Stromal cell of bone marrow (primary cell): ENCODE data around the gene ZNF335.

ENCODE experiments used
- DNase-seq: peaks from one replicate; pipeline ENCODE4 v3.0.0-alpha.2; 2012; ENCODE audit warnings: low read depth

The ZNF335 gene

GRCh38 chr20:45951925-45952834 lies 19.8 kb downstream of the ZNF335 start:
- DNase-seq = no peak

GRCh38 chr20:45950330-45950646 lies 21.7 kb downstream of the ZNF335 start:
- no peak for DNase-seq

GRCh38 chr20:45949542-45950329 lies 22.3 kb downstream of the ZNF335 start:
- no peak for DNase-seq

- no peak for DNase-seq
These were observed 23.1 kb downstream of the ZNF335 start for GRCh38 chr20:45948742-45949541.

- DNase-seq = no peak
These were observed 23.7 kb downstream of the ZNF335 start for GRCh38 chr20:45948261-45948733.

GRCh38 chr20:45947110-45947866 lies 24.7 kb downstream of the ZNF335 start:
- DNase-seq = no peak

- DNase-seq = peak; percentile 77
These were observed 25.6 kb downstream of the ZNF335 start for GRCh38 chr20:45946149-45946970.

- no peak for DNase-seq
These were observed 26.3 kb downstream of the ZNF335 start for GRCh38 chr20:45945678-45946148.

- no peak for DNase-seq
These were observed 26.9 kb downstream of the ZNF335 start for GRCh38 chr20:45944965-45945677.

- no peak for DNase-seq
These were observed 27.6 kb downstream of the ZNF335 start for GRCh38 chr20:45944151-45944964.

- DNase-seq = no peak
These were observed 28.4 kb downstream of the ZNF335 start for GRCh38 chr20:45943613-45944012.

GRCh38 chr20:45940469-45940868 lies 31.5 kb downstream of the ZNF335 start:
- no peak for DNase-seq

- no peak for DNase-seq
These were observed 31.9 kb downstream of the ZNF335 start for GRCh38 chr20:45940053-45940452.

- no peak for DNase-seq
These were observed 33.1 kb downstream of the ZNF335 start for GRCh38 chr20:45938727-45939438.

- no peak for DNase-seq
These were observed 34.2 kb downstream of the ZNF335 start for GRCh38 chr20:45937765-45938164.

GRCh38 chr20:45935416-45936046 lies 36.5 kb downstream of the ZNF335 start:
- DNase-seq = no peak

GRCh38 chr20:45934586-45935415 lies 37.2 kb downstream of the ZNF335 start, which contains the start of gene PCIF1:
Gene PCIF1, plus strand, starts transcription at chr20:45934683. Its CDS starts 4,317 bp downstream, at chr20:45939000.
- peak; percentile 94 for DNase-seq
